Muscle layer of colon (tissue), 2 donors: ENCODE measurements around the gene AKR1C8.
"Not testable (repeated sequence)": the region's sequence is repeated elsewhere in the genome, so short reads cannot be mapped to it uniquely, and the experiment has no call there.

ENCODE experiments used
- H3K27ac ChIP-seq: one replicate; pipeline ENCODE4 v1.7.0; 2013; ENCODE audit warnings: low read depth, mild to moderate bottlenecking, low read length, moderate library complexity
- H3K27me3 ChIP-seq, 2 donors: one replicate each; pipeline ENCODE4 v1.7.0; 2013; ENCODE audit warnings: low read length in 2 of 2, mild to moderate bottlenecking in 2 of 2; ENCODE audit not compliant: insufficient read depth in 2 of 2, control insufficient read depth in 1 of 2
- H3K36me3 ChIP-seq: one replicate; pipeline ENCODE4 v1.7.0; 2013; ENCODE audit warnings: mild to moderate bottlenecking, low read length; ENCODE audit not compliant: insufficient read depth
- H3K4me1 ChIP-seq: one replicate; pipeline ENCODE4 v1.7.0; 2013; ENCODE audit warnings: mild to moderate bottlenecking, low read length; ENCODE audit not compliant: insufficient read depth
- H3K4me3 ChIP-seq, 2 donors: one replicate each; pipeline ENCODE4 v1.7.0; 2013; ENCODE audit warnings: low read length in 2 of 2, low read depth in 1 of 2, mild to moderate bottlenecking in 1 of 2, moderate library complexity in 1 of 2
- H3K9ac ChIP-seq: one replicate; pipeline ENCODE4 v1.7.0; 2013; ENCODE audit warnings: low read length
- H3K9me3 ChIP-seq: one replicate; pipeline ENCODE4 v1.7.0; 2013; ENCODE audit warnings: mild to moderate bottlenecking, low read length
- donor health status: abdominal sarcoma.
- donor health status: Adenocarcinoma of cecum.

The AKR1C8 gene

DNA sequence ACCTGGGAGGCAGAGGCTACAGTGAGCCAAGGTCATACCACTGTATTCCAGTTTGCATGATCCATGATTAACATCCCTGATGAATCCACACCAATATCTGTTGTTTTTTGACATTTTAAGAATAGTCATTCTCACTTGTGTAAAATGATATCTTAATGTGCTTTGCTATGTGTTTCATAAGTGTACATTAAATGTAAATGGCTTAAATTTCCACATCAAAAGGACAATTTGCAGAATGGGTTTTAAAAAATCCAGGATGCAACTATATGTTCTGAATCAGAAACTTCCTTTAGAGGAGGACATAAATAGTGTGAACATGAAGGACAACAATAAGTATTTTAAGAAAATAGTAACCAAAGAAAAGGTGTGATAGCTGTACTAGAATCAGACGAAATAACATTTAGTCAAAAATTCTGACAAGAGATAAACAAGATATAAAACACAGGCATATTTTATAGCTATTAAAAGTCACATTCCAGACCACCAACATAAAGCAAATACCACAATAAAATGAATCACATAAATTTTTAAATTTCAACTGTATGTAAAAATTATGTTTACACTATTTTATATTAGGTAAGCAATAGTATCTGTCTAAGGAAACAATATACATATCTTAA lies 48.4 kb downstream of the AKR1C8 start:
- H3K4me3 ChIP-seq: no peak overlapping the region
- no peaks in the 10 kb centered on the region for H3K27me3 ChIP-seq
- no peaks in the 10 kb centered on the region for H3K36me3 ChIP-seq
- H3K27ac ChIP-seq: no peak overlapping the region
- H3K9ac ChIP-seq: no peak overlapping the region
- no peaks in the 10 kb centered on the region for H3K4me1 ChIP-seq
- H3K9me3 ChIP-seq: peaks cover 5% of the 10 kb centered on the region

DNA sequence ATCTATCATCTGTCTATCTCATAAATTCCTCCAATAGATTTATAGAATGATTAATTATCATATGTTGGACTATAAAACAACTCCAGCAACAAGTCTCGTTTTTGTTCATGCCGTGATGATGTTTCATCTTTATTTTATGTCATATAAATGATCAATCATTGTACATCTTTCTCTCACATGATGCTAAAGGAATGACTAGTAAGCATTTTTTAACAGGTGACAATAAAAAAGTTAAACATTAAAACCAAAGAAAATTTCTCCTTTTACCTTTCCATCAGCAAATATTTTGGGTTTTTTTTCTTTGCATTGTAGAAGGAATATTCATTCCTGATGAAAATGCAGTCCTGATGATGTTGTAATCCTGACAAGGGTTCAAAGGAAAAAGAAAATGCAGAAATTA lies 49.4 kb downstream of the AKR1C8 start:
- no peak overlapping the region for H3K4me3 ChIP-seq
- H3K9me3 ChIP-seq: peaks cover 5% of the 10 kb centered on the region
- no peaks in the 10 kb centered on the region for H3K4me1 ChIP-seq
- no peak overlapping the region for H3K9ac ChIP-seq
- no peaks in the 10 kb centered on the region for H3K27me3 ChIP-seq
- H3K27ac ChIP-seq: no peak overlapping the region
- H3K36me3 ChIP-seq: no peaks in the 10 kb centered on the region

DNA sequence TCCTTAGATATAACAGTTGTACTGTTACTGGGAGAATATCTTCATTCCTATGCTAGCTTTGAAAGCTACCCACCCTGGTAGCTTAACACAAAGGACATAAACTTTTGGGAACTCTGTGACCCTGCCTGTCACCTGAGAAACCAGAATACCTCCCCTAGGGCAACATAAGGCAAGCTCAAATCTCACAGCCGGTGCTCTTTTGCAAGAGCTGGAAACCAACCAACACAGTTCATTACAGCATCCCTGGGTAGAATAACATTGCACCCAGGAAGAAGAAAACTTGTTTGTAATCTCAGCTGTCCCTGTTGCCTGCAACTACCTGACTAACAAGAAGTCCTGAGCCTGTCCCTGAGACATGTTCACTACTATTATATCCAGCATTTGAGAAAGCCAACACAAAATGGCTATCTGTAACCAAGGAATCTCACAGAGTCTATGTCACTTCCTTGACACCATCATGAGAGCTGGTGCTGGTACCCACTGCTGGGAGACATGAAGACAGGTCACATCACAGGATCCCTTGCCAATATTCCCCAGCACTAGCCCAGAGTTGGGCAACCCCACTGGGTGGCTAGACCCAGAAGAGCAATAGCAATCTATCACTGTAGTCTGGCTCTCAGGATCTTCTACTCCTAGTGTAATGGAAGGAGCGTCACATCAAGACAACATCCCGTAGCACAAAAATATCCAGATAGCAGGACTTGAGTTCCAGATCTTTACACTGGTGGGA lies 59.5 kb downstream of the AKR1C8 start:
- Histone ChIP-seq H3K4me3 (no peak overlapping the region), H3K9me3 (no peaks in the 10 kb centered on the region), H3K36me3 (no peaks in the 10 kb centered on the region), H3K4me1 (no peaks in the 10 kb centered on the region), H3K27ac (no peak overlapping the region), H3K9ac (no peak overlapping the region), H3K27me3 (no peaks in the 10 kb centered on the region)

DNA sequence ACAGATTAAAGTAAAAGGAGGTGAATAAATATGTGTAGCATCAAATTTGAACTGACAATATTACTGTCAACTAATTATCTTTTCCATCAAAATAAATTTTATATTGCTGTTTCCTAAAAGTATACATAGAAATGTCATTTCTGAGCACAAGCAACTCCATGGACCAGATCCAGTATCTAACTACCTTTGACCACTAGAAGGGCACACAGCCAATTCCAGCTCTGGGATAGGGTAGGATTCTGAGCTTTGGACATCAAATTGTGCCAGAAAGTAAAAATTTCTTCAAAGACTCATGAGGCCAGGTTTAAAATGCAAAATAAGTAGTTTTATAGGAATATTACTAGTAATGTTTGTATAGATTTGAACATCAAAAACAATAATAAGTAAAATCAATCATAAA lies 61.1 kb downstream of the AKR1C8 start:
- H3K36me3 ChIP-seq: no peaks in the 10 kb centered on the region
- H3K9me3 ChIP-seq: no peaks in the 10 kb centered on the region
- no peak overlapping the region for H3K9ac ChIP-seq
- H3K4me1 ChIP-seq: no peaks in the 10 kb centered on the region
- H3K4me3 ChIP-seq: no peak overlapping the region
- H3K27me3 ChIP-seq: no peaks in the 10 kb centered on the region
- no peak overlapping the region for H3K27ac ChIP-seq

DNA sequence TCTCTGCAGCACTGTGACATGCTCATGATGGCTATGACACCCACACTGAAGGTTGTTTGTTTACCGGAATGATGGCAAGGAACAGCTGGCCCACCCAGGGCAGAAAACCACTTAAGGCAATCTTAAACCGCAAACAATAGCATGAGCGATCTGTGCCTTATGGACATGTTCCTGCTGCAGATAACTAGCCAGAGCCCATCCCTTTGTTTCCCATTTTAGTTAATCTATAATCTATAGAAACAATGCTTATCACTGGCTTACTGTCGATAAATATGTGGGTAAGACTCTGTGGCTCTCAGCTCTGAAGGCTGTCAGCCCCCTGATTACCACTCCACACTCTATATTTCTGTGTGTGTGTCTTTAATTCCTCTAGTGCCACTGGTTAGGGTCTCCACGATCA lies 65.0 kb downstream of the AKR1C8 start:
- not testable (repeated sequence) for H3K27me3 ChIP-seq, H3K36me3 ChIP-seq, H3K4me1 ChIP-seq, H3K9ac ChIP-seq, H3K9me3 ChIP-seq, H3K4me3 ChIP-seq, H3K27ac ChIP-seq

DNA sequence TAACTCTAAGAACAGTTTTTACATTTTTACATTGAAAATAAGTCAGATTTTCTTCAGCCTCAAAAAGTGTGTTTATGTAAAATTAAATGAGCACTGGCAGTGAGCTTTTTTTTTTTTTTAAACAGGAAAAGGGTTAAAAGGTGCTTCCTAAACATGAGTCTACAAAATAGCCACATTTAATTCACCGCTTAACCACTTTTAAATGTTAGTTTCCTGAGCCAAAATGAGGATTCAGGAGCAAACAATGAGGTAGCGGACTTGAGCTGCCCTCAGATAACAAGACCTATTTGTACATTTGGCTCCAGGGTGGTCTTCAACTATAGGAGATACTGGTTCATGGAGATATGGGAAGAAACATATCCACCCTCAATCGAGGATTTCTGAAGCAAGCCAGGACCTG lies 67.9 kb downstream of the AKR1C8 start:
- Histone ChIP-seq H3K9me3 (no peaks in the 10 kb centered on the region), H3K27me3 (no peaks in the 10 kb centered on the region), H3K27ac (no peak overlapping the region), H3K4me1 (no peaks in the 10 kb centered on the region), H3K9ac (no peak overlapping the region), H3K4me3 (no peak overlapping the region), H3K36me3 (no peaks in the 10 kb centered on the region)

DNA sequence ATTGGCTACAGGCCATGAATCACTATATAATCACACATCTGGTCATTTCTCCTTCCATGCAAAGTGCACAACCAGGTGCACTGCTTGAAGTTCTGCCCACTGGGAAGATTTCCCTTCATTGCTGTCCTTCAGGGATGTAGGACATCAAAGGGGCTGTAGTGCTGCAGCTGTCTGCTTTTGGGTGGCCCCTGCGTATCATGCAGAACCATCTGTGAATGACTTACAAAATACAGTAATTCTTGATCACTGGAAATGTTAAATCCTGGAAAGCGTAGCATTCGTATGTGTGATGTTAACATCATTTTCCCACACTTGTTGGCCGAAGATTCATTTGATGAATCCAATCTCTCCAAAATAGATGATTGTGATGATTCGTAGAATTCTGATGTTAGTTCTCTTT lies 68.3 kb downstream of the AKR1C8 start:
- Histone ChIP-seq H3K36me3 (no peaks in the 10 kb centered on the region), H3K4me1 (no peaks in the 10 kb centered on the region), H3K9me3 (no peaks in the 10 kb centered on the region), H3K4me3 (no peak overlapping the region), H3K27me3 (no peaks in the 10 kb centered on the region), H3K27ac (no peak overlapping the region), H3K9ac (no peak overlapping the region)

DNA sequence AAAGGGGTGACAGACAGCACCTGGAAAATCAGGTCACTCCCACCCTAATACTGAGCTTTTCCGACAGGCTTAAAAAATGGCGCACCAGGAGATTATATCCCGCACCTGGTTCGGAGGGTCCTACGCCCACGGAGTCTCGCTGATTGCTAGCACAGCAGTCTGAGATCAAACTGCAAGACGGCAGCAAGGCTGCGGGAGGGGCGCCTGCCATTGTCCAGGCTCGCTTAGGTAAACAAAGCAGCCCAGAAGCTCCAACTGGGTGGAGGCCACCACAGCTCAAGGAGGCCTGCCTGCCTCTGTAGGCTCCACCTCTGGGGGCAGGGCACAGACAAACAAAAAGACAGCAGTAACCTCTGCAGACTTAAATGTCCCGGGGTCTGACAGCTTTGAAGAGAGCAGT lies 75.1 kb downstream of the AKR1C8 start:
- not testable (repeated sequence) for H3K4me1 ChIP-seq, H3K4me3 ChIP-seq, H3K27ac ChIP-seq, H3K9me3 ChIP-seq, H3K9ac ChIP-seq, H3K27me3 ChIP-seq, H3K36me3 ChIP-seq

DNA sequence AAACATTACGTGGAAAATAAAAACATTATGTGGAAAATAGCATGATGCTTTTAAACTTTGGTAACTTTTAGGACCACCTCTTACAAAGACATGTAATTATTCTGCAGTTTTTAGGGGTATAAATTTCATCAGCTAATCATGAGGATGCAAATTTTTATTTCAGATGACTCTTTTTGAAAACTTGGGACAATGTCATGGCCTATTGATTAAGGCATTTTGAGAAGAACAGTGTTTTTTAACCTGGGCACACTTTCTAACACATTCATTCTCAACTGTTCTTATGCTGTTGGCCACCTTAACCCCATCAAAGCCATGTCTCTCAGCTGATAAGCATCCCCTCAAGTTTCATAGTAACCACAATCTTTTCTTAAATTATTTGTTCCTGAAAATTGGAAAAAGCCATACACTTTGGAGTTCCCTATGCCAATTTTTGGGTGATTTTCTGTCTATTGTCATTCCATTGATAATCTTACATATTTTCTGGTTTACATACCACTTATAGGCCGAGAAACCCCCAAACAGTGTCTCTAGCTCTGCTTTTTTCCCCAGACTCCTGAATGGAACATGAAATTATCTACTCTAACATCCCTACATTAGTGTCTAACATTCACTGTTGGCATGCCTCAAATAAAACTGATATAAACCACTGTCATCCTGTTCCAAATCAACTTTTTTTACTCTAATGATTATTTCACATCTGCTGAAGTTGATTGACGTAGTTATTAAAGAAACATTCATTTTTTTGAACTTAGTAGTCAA lies 76.1 kb downstream of the AKR1C8 start:
- Histone ChIP-seq H3K27ac (no peak overlapping the region), H3K27me3 (no peaks in the 10 kb centered on the region), H3K4me1 (no peaks in the 10 kb centered on the region), H3K9ac (no peak overlapping the region), H3K9me3 (no peaks in the 10 kb centered on the region), H3K4me3 (no peak overlapping the region), H3K36me3 (no peaks in the 10 kb centered on the region)

DNA sequence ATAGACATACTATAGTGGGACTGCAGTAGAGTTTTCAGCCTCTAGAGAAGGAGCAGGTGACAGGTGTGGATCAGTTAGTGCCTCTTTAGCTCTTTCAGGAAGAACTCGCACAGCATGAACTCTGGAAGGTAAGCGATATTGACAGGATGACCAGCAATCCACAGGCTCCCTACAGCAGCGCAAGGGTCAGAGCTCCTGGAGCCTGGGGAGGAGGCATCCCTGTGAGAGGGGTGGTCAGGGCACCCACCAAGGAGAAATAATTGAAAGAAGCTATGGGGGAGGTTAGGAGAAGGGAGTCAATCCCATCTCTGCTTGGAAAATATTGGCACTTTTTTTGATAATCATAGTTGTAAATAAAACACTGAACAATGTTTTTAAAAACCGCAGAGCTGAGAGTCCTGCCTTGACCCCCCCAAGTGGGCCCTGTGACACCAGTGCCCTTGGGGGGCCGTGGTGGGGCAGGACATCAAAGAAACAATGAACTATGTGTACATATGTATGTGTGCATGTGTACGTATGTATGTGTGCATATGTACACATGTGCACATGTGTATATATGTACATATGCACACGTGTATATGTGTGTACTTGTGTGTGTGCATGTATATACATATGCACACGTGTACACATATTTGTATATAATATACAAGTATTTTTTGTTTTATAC lies 77.0 kb downstream of the AKR1C8 start:
- Histone ChIP-seq H3K27ac (no peak overlapping the region), H3K27me3 (no peaks in the 10 kb centered on the region), H3K4me3 (no peak overlapping the region), H3K9ac (no peak overlapping the region), H3K36me3 (no peaks in the 10 kb centered on the region), H3K9me3 (no peaks in the 10 kb centered on the region), H3K4me1 (no peaks in the 10 kb centered on the region)

DNA sequence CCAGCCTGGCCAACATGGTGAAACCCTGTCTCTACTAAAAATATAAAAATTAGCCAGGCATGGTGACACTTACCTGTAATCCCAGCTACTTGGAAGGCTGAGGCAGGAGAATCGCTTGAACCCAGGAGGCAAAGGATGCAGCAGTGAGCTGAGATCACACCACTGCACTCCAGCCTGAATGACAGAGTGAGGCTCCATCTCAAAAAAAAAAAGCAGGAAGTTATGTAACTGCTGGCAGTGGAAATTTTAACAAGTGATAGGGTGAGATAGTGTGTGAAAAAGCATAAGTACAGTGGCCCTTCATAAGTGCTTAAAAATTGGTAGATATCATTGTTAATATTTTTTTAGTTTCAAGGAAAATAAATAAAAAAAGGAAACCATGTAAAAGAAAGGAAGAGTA lies 78.4 kb downstream of the AKR1C8 start:
- no peaks in the 10 kb centered on the region for H3K36me3 ChIP-seq
- H3K4me1 ChIP-seq: no peaks in the 10 kb centered on the region
- H3K27ac ChIP-seq: no peak overlapping the region
- H3K9ac ChIP-seq: no peak overlapping the region
- H3K27me3 ChIP-seq: no peaks in the 10 kb centered on the region
- H3K9me3 ChIP-seq: no peaks in the 10 kb centered on the region
- no peak overlapping the region for H3K4me3 ChIP-seq
